GM21526 (cell line): ENCODE results near the gene DOHH.

Experiments
- ATAC-seq: cut with Tn5 transposase; IDR thresholded peaks from one replicate; pipeline ENCODE4 v1.9.1; 2021; ENCODE audit warnings: moderate library complexity; ENCODE audit not compliant: unreplicated experiment, low FRiP score

The DOHH gene

GRCh38 chr19:3480383-3481091, 19.9 kb downstream of the DOHH start, which contains the start of gene SMIM24:
TSS of gene SMIM24 (minus strand) at chr19:3480525. CDS start at chr19:3480463, 62 bp downstream.
- ATAC-seq = no peak

GRCh38 chr19:3479834-3480215, 20.6 kb downstream of the DOHH start:
- ATAC-seq = no peak

GRCh38 chr19:3479177-3479833, 21.2 kb downstream of the DOHH start:
- ATAC-seq = no peak

GRCh38 chr19:3478409-3479176, 21.9 kb downstream of the DOHH start:
- no peak for ATAC-seq

- ATAC-seq = no peak
Measured at GRCh38 chr19:3477951-3478350, 22.5 kb downstream of the DOHH start.

GRCh38 chr19:3477506-3477905, 23.0 kb downstream of the DOHH start:
- ATAC-seq = no peak

- no peak for ATAC-seq
Measured at GRCh38 chr19:3476830-3477229, 23.6 kb downstream of the DOHH start.

- ATAC-seq = no peak
Measured at GRCh38 chr19:3475449-3475848, 25.0 kb downstream of the DOHH start.

- no peak for ATAC-seq
Measured at GRCh38 chr19:3474614-3475013, 25.9 kb downstream of the DOHH start.

- ATAC-seq = no peak
Measured at GRCh38 chr19:3474010-3474409, 26.5 kb downstream of the DOHH start.

- ATAC-seq = no peak
Measured at GRCh38 chr19:3471954-3472655, 28.4 kb downstream of the DOHH start.

- ATAC-seq = no peak
Measured at GRCh38 chr19:3470500-3471128, 29.9 kb downstream of the DOHH start.

GRCh38 chr19:3469638-3470499, 30.6 kb downstream of the DOHH start:
- no peak for ATAC-seq

GRCh38 chr19:3468211-3468610, 32.3 kb downstream of the DOHH start:
- no peak for ATAC-seq

- ATAC-seq = no peak
Measured at GRCh38 chr19:3467437-3468198, 32.9 kb downstream of the DOHH start.

- ATAC-seq = no peak
Measured at GRCh38 chr19:3466635-3467034, 33.8 kb downstream of the DOHH start.

GRCh38 chr19:3465552-3465951, 34.9 kb downstream of the DOHH start:
- no peak for ATAC-seq

- no peak for ATAC-seq
Measured at GRCh38 chr19:3464587-3465235, 35.8 kb downstream of the DOHH start.
